GM10847 (cell line): Measurements from ENCODE around the gene TEX14.

Experiments used
- POLR2A ChIP-seq: IDR thresholded peaks from 2 replicates; pipeline ENCODE4 v1.6.1; 2011; ENCODE audit not compliant: insufficient read length; ENCODE audit errors: extremely low read depth

TEX14 gene

GRCh38 chr17:58666858-58667267 lies 25.0 kb downstream of the TEX14 start:
- TF ChIP-seq POLR2A, result no peak

GRCh38 chr17:58665946-58666857 lies 25.6 kb downstream of the TEX14 start:
- no peak for TF ChIP-seq POLR2A

DNA sequence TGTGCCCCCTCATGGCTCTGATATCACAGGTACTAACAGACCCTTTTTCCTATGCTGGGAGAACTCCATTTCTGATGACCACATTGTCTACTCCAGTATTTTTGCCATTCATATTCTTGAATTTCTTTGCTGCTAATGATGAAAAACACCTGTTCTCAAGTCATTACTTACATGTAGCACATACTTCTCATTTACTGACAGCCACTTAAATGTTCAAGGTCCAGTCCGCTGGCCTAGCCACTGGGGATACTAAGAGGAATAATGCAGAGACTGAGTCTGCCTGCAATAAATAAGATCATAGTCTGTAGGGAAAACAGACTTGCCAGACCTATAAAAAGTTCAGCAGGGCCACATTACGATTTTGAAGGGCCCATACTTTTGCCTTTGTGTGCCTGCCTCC lies 27.5 kb downstream of the TEX14 start:
- TF ChIP-seq POLR2A, result no peak

GRCh38 chr17:58661499-58661898 lies 30.3 kb downstream of the TEX14 start:
- no peak for TF ChIP-seq POLR2A

GRCh38 chr17:58660621-58661020 lies 31.2 kb downstream of the TEX14 start:
- TF ChIP-seq POLR2A, result no peak

DNA sequence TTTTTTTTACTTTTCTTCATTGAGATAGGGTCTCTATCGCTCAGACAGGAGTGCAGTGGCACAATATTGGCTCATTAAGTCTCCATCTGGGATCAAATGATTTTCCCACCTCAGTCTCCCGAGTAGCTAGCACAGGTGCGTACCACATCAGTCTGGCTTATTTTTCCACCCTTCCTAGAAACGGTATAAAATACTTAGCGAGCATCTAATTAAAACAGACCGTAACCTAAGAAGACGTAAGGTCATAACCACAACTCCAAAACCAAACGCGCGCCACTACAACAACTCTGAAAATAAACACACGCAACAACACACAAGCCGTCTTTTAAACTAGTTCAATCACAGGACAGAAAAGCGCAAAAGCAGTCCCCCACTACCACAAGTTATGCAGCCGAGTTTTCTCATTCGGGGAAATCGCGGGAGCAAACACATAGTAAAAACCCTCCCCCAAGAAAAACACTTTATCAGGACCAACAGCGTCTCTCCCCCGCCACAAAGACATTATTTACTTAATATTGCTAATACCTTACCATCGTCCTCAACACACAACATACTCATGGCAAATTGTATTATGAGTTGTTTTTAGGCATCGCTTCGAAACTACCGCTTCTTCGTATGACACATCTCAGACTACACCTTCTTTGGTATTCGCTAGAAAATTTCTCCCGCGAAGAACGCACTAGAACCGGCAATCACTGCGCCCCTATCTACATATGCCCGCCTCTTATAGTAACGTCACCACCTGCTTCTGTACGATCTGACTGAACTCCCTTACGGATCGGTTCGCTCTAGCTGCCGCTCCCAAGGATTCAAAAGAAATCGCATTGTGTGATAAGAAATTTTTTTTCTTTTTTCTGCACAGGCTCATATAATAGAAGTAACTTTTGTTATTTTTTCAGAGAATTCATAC lies 32.8 kb downstream of the TEX14 start:
- TF ChIP-seq POLR2A, result peak; percentile 97

DNA sequence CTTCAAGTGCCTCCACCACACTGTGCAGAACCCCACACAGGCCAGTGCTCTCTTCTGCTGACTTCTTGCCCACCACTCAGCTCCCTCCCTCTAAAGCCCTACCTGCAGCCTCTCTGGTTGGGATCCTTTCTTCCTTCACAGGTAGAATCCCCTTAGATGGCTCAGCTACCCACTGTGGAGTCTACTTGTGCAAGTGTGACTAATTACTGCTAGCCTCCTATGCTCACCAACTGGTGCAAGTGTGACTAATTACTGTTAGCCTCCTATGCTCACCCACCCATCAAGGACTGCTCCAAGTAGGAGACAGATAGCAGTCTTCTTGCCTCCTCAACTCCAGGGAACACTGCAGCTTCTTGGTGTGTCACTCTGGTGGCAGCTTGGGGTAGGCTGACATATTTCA lies 43.6 kb downstream of the TEX14 start:
- no peak for TF ChIP-seq POLR2A

DNA sequence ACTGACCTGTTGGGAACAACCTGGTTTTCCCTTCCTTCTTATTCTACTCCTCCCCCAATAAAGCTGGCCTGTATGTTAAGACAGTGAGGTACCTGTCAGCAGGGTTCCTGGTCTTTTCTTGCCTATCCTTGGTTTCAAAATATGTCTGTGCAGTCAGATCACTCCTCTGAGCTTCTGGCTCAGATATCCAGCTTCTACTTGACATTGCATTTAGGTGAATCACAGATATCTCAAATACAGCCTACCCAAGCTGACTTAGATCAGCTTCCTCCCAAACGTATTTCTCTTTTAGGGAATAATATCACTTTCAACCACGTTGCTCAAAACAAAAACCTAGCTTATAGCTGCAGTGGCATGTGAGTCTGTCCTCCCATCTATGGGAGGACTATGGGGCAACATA lies 48.7 kb downstream of the TEX14 start:
- no peak for TF ChIP-seq POLR2A

DNA sequence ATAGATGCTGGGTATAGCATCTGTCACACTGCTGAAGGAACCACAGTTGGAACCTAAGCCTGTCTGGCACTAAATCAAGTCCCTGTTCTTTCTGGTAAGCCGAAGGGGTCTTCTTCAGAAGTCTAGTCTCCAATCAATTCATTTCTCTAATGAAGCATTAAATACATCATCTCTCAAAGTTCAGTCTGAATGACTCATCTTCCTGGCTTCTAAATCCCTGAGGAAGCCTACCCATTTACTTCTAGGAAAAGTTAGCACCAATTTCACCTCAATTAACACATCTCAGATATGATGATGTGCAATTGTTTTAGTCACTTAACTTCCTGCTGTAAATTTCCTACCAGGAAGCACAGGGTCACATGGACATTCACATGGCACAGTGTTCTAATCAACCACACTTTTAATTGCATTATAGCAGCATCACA lies 49.9 kb downstream of the TEX14 start:
- TF ChIP-seq POLR2A, result no peak

DNA sequence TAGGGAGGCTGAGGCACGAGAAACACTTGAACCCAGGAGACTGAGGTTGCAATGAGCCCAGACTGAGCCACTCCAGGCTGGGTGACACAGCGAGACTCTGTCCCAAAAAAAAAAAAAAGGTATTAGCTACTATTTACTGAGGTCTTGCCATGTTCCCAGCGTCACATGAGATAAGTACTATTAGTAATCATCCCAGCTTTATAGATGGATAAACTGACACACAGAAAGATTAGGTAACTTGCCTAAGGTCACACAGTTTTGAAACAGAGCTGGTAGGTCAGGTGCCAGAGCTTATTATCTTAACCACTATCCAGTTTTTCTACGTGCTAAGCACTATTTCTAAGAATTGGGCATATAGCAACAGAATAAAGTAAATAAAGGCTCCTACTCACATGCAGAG lies 51.6 kb downstream of the TEX14 start:
- no peak for TF ChIP-seq POLR2A

GRCh38 chr17:58639681-58640080 lies 52.2 kb downstream of the TEX14 start:
- TF ChIP-seq POLR2A, result no peak

DNA sequence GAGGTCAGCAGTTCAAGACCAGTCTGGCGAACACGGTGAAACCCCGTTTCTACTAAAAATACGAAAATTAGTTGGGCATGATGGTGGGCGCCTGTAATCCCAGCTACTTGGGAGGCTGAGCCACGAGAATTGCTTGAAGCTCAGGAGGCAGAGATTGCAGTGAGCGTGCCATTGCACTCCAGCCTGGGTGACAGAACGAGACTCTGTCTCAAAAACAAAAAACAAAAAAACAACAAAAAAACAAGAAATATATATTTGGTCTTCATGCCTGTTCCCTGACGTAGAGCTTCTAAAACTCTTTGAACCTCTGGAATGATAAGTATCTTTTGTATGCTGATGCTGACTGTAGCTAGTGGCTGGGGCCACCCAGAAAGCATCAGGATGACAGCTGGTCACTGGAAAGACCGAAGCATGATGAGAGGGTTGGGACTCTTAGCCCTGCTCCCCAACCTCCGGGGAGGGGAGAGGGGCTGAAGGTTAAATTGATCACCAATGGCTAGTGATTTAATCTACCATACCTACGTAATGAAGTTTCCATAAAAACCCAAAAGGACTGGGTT lies 54.8 kb downstream of the TEX14 start:
- no peak for TF ChIP-seq POLR2A

DNA sequence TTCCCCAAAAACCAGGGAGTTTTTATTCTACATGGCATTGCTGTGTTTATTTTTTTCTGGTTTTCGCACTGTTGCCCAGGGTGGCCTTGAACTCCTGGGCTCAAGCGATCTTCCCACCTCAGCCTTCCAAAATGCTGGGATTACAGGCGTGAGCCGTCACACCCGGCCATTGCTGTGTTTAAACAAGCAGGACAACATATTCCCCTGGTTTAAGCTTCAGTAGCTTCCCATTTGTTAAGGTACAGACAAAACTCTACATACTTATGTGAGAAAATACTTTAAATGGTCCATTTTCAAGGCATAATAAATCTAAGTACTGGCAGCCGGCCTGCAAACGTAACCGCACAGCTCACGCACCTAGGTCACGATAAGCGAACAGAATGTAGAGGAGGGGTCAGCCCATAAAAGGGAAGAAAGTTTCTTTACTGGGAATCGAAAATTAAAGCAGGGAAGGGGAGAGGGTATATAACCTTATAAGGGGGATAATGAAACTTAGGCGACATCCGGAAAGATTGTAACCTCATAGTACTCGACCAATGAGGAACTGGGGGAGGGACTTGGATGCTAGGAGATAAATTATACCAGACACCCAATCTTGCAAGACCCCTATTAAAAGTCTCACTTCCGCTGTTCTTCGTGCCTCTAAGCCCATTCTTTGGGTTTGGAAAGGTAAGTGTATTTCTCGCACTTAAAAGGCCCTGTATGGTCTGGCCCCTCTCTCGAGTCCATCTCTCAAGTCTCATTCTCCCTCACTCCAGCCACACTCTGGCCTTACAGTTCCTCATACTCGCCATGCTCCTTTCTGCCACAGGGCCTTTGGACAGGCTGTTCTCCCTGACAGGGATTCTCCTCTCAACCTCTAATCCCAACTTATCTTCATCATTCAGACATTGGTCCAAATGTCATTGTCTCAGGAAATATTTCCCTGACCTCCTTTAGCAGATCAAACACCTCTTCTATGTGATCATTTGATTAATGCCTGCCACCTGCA lies 59.2 kb downstream of the TEX14 start:
- no peak for TF ChIP-seq POLR2A

- TF ChIP-seq POLR2A, result peak; percentile 97
Measured at GRCh38 chr17:58631523-58632323, 60.1 kb downstream of the TEX14 start.
